Mesenteric fat pad (tissue), 1 donor: Measurements from ENCODE around the gene KCND1. TPM values are rescaled to one million over a fixed set of nuclear protein-coding genes. Genes with fewer than 3 reads are reported as not detected.

Source experiments
- DNase-seq: peaks from one replicate; pipeline ENCODE4 v3.0.0-alpha.2; 2020; ENCODE audit warnings: low spot score
- total RNA-seq: library from RNA; stranded (reverse); fragmentation: NEBNext Ultra II Directional; extraction: Animal tissue kit (Norgen Biotek cat#: 25700); gene quantifications from one replicate; pipeline ENCODE4 v1.2.1, GENCODE V29; 2021
- donor health status: DM: yes; HTN: yes; CAD: no.

The KCND1 gene
- total RNA-seq, 1 donor from 2014 or later, result 1.3 TPM

DNA sequence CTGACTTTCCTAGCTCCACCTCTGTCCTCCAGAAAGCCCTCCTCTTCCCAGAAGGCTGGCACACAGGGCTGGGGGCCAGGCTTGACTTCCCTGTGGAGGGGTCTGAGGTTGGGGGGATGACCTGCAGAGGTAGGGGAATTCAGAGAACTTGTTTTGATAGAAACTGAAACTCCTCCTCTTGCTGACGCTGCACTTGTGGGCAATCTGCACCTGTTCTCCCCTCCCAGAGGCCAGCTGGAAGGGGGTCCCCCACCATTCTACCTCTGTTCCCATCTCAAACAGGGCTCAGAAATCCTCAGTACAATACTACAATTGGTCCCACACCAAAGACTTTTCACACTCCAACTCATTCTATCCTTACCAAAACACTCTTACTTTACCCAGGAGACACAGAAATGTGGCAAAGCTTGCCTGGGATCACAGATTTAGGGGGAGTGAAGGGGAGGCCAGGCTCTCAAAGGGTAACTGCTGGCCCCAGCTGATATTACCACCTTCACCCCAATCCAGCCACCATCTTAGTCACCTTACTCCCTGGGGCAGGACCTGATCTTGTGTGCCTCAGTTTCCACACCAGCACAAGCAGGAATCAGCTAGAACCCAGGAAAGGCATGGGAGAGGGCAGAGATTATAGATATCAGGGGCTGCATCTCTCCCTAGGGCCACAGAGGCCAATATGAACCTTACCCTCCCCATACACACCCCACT lies 32.8 kb downstream of the KCND1 start:
- DNase-seq, result no peak

DNA sequence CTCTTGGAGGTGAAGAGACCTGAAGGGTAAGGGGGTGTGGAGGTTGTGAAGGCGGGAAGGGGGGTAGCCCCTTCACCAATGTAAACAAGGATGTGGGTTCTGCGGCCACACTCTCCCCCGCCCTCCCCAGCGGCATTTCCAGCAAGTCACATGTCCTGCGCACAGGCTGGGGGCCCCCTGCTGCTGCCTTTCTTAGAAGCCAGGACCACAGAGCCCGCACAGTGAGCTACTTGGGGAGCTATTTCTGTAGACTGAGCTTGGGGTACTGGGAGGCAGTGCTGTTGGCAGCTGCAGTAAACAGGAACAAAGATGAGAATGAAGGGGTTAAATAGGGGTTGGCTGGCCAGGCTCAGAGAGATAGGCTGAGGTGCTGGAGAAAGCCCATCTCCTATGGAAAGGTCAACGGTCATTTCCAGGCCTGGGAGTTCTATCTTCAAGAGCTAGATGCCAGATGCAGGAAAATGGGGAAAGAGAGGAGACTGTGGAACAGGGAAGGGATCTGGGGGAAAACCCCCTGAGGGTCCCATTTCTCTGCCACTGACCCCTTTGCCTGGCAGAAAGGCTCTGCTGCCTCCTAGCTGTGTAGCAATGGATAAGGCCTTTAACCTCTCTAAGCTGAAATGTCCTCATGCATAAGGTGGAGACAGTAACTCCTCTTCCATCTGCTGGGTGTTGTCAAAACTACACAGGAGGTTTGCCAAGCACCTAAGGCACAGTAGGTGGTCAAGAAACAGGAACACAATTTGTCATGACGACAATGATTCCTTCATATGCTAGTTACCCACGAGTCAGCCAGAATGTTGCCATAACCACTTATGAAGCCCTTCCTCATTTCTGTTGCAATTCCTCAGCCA lies 34.4 kb downstream of the KCND1 start:
- DNase-seq, result no peak

DNA sequence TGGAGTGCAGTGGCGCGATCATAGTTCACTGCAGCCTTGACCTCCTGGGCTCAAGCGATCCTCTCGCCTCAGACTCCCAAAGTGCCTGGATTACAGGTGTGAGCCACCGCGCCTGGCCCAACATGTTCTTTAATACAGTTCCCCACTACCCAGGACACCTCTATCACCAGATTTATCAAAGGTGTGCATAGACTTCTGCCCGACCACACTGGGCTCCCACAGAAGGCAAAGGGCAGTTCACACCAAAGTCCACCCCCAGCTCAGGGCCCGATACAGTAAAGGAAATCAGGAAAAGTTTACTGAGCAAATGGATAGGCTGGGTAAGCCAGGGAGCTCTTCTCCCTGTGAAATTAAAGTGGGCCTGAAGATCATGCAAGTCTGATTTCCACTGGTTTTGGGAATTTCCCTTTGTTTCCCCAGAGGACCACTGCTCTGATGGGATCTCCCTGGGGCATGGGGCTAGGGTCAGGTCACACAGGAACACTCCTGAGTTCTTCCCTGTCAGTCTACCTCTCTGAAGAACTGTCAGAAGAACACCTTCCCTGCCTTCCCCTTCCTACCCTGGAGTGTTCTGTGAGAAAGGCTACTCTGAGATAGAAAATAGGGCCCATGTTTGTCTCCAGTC lies 35.1 kb downstream of the KCND1 start:
- DNase-seq, result no peak

DNA sequence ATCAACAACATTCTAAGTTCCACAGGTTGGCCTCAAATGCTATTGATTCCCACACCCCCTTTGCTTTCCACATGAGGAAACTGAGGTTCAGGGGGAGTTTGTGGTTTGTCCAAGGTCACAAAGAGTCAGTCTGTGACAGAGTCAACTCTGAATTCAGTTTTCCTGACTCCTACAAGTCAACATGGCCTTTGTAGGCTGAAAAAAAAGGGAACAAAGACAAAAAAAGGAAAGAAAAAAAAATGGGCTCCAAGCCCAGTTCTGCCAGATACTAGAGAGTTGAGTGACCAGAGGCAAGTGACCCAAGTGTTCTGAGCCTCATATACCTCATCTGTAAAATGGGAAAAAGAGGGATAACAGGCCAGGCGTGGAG lies 36.4 kb downstream of the KCND1 start:
- no peak for DNase-seq

DNA sequence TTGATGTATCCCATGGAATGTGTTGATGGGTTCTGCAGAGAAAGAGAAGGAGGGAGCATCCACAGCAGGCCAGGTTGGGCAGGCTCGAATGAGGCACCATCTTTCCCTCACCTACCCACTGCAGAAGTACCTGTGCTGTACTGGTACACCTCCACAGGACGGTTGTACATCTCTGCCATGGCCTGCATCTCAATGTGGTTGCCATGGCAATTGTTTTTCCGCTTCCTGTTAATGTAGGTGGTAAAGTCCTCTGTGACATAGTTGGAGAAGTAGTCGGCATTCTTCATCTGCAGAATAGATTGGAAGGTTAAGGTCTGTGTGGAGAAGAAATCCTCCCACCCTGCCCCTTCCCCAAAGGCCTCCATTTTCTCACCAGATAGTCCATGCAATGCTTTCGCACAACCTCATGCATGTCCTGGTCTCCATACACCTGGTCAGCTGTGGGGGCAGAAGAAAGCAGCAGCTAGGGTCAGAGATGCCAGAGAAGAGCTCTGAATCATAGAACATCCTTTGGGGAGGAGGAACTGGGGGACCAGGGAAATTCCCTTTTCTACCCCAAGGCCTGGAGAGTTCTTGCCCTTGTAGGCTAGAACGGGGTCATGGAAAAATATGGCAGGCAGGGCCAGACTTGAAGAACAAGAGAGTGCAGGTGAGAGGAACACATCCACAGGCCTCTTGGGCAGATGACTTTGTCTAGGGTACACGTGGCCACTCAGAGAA lies 36.9 kb downstream of the KCND1 start:
- DNase-seq, result no peak

DNA sequence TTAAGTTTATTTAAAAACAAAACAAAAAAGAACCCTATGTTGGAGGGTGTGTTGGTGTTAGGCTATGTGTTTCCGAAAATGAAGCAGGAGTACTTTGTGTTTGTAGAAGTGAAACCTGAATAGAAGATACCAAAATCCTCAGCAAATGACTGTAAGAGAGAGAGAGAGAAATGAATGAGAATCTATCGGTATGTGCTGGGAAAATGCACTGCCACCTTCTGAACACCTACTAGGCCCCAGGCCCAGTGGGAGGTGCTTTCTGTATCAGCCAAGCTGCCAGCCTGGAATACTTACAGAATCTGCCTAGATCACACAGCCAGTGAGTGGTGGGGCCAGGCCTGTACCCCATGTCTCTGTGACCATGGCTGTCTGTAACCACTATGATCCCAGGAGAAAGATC lies 37.9 kb downstream of the KCND1 start:
- DNase-seq, result no peak

DNA sequence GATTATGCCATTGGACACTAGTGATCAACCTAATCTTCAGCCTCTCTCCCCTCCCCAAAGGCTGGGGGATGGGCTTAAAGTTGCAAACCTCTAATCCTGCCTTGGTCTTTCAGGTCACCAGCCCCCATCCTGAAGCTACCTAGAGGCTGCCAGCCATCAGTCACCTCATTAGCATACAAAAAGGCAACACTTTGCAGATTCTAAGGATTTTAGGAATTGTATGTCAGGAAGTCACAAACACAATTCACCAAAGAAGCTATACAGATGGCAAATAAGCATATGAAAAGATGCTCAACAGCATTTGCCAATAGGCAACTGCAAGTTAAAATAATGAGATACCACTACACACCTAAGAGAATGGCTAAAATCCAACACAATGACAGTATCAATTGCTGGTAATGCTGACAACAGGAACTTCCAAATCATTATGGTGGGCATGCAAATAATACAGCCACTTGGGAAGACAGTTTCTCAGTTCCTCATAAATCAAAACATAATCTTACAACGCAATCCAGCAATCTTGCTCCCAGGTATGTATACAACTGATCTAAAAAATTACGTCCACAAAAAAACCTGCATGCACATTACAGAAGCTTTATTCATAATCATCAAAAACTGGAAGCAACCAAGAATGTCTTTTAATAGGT lies 43.8 kb downstream of the KCND1 start:
- no peak for DNase-seq

DNA sequence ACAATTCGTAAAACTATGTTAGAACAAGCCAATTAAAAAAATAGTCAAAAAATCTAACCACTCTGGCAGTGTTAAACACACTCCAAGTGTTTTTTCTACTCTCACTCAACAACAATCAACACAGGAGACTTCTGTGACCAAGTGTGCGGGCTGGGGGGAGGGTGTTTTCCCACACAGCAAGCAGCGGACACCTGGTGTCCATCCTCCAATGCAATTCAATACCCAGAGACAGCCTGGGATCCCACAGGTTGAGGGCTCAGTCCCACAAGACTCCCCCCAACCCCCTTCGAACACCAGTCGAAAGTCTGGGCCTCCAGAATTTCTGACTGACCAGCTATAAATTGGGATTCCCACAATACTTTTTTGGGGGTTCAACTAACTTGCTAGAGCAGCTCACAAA lies 44.5 kb downstream of the KCND1 start:
- DNase-seq, result no peak

DNA sequence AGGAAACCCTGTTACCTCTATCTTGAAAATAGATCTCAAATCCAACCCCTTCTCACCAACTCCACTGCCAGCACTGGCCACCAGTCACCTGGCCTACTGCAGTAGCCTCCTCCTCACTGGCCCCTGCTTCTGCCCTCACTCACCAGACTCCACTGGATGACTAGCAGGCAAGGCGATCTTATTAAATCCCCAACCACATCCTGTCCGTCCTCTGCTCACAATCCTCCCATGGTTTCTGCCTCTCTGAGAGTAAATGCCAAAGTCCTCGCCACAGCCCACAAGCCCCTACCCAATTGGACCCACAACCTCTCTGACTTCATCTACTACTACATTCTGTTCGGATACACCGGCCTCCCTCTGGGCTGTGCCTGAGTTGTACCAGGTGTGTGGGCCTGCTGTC lies 47.4 kb downstream of the KCND1 start:
- no peak for DNase-seq

DNA sequence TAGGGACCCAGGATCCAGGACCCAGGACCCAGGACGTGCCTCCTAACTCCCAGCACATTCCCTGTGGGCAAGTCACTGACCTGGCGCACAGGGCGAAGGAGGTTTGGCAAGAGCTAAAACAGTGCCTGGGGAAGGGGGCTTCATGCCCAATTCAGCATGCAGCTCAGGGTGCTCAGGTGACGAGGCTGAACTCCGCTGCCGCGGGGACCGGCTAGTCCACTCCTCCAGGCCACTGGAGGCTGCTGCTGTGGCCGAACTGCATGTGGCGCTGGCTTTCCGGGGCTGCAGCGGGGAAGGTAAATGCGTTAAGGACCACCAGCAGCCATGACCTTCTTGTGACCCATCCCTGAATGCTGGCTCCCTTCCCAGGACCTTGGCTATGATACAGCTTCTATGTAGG lies 47.9 kb downstream of the KCND1 start:
- DNase-seq, result no peak

DNA sequence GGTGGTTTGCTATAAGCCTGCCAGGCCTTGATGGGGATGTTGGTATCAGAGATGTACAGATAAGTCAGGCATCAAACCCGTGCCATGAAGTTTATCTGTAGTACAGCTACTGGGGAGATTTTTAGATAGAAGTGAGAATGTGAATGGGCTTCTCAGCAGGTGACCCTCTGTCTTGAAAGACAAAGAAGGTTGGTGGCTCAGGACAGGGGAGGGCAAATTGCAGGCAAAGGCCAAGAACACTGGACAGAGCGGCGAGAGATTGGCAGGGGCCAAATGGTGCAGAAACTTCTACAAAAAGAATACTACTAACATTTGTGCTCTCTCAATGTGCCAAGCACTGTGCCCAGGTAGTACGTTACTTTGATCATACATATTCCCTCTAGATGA lies 50.9 kb downstream of the KCND1 start:
- DNase-seq, result no peak

DNA sequence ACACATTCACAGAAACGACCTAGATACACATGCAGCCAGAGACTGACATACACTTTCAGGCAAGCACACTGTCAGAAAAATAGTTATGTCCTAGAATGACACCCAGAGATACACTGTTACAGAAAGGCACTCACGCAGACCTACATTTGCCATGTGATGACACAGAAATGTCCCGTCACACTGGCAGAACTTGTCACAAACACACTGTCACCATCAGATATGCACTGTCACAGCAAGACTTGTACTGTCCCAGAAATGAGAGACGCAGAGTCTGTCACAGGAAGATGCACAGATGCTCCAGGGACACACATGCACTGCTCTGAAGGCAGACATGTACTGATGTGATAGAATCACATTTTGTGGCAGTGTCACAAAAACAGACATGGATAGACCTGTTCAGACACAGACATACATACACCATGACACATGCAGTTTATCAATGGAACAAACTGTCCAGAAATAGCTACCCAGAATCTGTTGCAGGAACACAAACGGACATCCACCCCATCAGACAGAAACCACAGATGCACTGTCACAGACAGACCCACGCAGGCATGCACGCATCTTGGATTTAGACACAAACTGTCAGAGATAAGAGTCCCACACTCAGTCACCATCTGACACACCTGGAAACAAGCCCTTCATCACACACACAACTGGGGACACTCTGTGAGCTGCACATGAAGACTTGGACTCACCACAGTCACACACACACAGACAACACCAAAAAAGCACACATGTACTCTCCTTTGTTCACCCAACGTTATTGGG lies 51.5 kb downstream of the KCND1 start:
- no peak for DNase-seq

DNA sequence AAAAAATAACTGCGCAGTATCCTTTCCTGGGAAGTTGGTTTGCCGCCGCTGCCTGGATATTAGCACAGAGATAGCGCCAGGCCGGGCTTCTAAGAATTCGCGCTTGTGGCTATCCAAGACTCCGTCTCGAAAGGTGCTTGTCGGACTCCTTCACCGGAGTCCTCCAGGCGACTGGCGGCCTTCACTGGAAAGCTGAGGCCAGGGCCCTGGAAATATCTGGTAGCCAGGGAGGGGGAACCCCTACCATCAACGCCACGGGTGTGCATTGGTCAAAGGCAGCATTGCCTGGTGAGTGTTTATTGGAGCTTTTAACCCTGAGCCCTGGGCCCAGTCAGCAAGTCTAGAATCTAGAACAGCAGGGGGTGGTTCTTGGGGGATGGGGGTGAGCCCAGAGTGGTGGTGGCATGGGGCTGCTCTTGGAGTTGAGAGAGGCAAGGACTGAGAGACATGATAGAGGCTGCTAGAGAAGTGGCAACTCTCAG lies 52.2 kb downstream of the KCND1 start:
- no peak for DNase-seq

DNA sequence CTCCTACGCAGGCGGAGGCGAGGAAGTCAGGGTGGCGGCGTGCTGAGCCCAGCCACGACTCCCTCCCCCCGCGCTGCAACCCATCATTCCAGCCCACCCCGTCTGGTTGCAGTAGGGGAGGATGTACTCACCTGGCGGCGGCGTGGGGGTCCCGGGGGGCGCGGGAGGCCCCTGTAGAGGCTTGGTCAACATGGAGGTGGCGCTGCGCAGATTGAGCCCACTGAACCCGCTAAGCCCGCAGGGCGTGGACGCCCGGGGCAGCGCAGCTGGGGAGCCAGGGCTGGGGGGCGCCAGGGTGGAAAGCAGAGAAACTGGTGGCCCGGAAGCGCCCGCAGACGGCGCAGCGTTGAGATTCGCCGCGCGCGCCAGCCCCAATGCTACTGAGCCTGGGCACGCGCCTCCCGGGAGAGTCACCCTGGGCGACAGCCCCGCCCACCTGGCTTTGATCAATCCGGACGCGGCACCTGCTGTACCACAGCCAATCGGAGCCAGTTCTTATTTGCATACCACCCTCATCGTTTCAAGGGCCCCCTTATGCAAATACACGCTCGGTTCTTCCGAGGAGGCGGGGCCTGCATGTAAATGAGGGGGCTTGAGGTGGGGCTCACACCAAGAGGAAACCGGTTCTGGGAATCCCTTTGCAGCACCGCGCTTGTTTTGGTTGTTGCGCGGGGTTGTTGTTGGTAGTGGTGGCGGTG lies 52.9 kb downstream of the KCND1 start, which contains the start of gene PIM2:
TSS of gene PIM2 (minus strand) at position 382 of the 698 bp plus-strand sequence. CDS start at position 192, 190 bp downstream.
- peak; percentile 94 for DNase-seq

DNA sequence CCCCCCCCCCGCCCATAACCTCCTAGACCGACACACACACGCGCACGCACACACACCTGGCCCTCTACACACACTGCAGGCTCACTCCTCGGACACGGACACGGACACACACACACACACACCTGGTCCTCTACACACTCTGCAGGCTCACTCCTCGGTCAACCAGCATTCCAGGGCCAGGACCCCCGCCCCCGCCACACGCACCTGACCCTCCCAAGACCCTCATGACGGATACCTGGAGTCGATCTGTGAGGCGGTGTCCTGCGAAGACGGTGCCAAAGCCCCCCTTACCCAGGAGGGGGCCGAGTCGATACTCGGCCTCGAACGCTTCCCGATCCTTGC lies 53.4 kb downstream of the KCND1 start:
- no peak for DNase-seq

DNA sequence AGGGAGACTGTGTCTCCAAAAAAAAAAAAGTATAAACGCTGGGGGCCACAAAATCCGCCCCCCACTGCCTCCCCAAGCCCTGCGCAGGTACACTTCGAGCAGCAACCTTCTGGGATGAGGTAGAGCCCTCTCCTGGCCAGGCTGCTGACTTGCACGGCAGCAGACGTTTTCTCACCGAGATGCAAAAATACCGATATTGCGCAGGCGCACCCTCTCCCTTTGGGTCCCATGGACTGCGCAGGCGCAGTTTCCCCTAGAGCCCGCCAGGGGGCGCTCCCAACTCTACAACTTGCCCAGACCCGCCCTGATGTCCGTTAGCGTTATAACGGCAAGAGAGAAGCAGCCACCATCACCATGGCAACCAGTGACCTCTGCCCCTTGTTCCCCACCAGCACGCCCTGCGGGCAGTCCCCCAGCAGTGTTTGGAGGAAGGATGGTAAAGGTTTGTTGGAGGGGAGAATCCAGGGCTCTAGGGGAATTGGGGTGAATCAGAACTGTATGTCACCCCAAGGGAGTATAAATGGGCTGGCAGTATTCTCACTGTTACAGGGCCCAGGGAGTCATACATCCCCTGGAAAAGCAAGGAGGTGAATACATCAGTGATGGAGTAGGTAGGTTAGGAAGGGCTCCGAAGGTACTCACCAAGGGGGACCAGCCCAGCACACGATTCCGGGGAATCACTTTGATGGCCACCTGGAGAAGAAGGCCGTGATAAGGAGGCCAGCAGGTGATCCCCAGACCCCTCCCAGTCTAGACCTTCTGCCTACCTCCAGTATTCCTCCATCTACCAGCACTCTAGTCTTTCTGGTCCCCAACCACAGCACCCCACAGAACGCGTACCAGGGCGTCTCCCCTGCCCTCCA lies 54.3 kb downstream of the KCND1 start:
- DNase-seq, result peak; percentile 95

DNA sequence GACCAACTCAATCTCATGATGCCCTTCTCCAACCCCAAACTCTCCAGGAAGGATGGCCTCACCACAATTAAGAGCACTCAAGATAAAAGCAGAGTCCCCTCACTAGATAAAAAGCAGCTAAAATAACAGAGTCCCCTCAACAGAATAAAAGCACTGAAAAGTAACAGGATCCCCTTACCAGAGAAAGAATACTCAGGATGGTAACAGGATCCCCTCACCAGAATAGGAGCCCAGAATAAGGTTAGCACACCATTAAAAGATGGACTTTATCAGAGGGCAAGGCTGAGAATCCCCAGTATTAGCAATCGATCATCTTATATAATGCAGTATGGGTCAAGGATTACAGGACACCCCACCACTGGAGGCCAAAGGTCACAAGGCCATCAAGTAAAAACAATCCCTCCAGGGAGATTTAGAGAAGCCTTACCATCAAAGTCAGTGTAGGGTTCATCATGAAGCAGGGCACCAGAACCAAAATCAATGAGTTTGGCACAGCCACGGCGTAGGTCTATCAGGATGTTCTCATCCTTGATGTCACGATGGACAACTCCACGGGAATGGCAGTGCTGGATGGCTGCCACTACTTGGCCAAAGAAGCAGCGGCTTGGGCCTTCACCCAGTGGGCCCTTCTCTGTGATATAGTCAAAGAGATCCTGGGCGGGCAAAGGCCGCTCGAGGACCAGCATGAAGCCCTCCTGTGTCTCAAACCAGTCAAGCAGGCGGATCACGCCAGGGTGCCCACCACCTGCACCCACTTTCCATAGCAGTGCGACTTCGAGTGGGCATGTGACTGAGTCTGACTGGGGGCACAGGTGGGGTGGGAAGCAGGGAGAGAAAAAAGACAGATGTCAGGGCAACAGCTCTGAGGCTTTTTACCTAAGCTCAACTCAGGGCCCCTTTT lies 56.8 kb downstream of the KCND1 start:
- no peak for DNase-seq
